Measurements from ENCODE around the gene RNF5. TPM values are rescaled to one million over a fixed set of nuclear protein-coding genes. Genes with fewer than 3 reads are reported as not detected.
"Not testable (repeated sequence)": the region's sequence is repeated elsewhere in the genome, so short reads cannot be mapped to it uniquely, and the experiment has no call there.

RNF5 gene
- total RNA-seq, 1 donor, result 37.6 TPM

DNA sequence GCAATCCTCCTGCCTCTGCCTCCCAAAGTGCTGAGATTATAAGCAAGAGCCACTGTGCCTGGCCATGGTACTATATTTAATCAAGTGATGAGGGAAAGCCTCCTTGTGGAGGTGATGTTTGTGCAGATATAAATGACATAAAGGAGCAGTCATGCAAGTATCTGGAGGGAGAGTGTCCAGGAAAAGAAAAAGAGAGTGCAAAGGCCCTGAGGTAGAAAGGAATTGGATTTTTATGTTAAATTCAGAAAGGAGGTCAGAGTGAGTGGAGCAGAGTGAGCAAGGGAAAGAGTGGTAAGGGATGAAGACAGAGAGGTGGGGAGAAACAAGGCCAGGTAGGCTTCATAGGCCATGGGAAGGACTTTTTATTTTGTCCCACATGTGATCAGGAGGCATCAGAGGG lies 40.8 kb upstream of the RNF5 start:
- no peak for DNase-seq (ENCODE audit: low read depth)
- TF ChIP-seq, protein P1, sequence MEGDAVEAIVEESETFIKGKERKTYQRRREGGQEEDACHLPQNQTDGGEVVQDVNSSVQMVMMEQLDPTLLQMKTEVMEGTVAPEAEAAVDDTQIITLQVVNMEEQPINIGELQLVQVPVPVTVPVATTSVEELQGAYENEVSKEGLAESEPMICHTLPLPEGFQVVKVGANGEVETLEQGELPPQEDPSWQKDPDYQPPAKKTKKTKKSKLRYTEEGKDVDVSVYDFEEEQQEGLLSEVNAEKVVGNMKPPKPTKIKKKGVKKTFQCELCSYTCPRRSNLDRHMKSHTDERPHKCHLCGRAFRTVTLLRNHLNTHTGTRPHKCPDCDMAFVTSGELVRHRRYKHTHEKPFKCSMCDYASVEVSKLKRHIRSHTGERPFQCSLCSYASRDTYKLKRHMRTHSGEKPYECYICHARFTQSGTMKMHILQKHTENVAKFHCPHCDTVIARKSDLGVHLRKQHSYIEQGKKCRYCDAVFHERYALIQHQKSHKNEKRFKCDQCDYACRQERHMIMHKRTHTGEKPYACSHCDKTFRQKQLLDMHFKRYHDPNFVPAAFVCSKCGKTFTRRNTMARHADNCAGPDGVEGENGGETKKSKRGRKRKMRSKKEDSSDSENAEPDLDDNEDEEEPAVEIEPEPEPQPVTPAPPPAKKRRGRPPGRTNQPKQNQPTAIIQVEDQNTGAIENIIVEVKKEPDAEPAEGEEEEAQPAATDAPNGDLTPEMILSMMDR (IDR thresholded peaks at IDR 0.05; ENCODE audit: insufficient read depth, low read depth, low read length), result no peak

DNA sequence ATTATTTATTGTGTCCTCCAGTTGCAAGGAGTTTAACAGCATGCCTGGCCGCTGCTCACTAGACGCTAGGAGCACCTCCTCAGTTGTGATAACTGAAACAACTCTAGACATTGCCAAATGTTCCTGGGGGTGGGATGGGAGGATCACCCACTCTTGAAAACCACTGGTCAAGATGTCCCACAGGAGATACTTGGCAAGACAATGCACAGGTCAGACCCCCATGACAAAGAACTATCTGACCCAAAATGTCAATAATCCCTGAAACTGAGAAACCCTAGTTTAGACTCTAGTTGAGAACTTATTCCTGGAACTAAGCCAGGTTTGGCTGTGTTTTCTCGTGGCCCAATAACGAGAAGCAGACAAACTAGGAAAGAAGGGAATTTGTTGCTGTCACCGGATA lies 38.6 kb upstream of the RNF5 start:
- TF ChIP-seq, protein P1 (IDR thresholded peaks at IDR 0.05; ENCODE audit: insufficient read depth, low read depth, low read length), result no peak
- no peak overlapping the region for H3K4me3 ChIP-seq (ENCODE audit: low read depth, low read length)
- DNase-seq (ENCODE audit: low read depth), result no peak

More for the DNA sequence above, 40.8 kb upstream of the RNF5 start:
- H3K4me3 ChIP-seq (ENCODE audit: low read depth, low read length), result no peak overlapping the region

DNA sequence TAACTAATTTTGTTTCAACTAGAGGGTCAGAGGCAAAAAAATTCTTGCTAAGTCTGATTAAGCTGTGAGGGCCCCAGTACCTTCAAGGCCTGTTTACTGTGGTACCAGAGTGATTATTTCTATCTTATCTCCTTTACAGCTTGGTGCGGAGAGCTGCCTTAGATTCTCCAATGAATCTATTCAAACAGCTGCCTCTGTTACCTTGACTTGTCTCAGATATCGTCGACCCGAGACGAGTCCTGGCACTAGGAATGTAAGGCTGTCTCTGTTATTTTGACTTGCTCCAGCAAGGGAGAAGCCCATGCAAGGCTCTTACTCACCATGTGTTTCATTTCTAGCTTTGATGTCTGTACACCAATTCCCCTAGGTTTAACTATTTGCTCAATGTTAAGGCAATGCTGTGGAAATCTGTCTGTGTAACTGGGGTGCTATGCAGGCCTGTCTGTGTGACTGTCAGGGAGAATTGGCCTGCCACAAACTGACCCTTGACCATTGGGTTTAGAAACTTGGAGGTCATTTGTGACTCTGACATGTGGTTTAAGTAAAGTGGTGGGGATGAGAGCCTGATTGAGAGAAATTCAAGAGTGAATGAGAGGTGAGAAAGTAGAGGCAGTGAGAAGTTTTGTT lies 37.7 kb upstream of the RNF5 start:
- H3K4me3 ChIP-seq (ENCODE audit: low read depth, low read length), result no peak overlapping the region
- no peak for DNase-seq (ENCODE audit: low read depth)
- TF ChIP-seq, protein P1 (IDR thresholded peaks at IDR 0.05; ENCODE audit: insufficient read depth, low read depth, low read length), result no peak

DNA sequence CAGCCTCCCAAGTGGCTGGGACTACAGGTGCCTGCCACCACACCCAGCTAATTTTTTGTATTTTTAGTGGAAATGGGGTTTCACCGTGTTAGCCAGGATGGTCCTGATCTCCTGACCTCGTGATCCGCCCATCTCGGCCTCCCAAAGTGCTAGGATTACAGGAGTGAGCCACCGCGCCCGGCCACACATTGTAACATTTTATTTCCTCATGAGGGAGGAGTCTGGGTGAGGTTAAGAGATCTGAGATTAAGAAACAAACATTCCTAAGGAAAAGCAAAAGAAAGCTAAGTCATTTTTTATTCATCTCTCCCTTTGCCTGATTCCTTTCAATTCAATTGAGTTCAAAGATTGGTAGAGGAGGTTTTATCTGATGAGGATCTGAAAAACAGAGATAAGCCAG lies 34.0 kb upstream of the RNF5 start:
- not testable (repeated sequence) for DNase-seq (ENCODE audit: low read depth); H3K4me3 ChIP-seq (ENCODE audit: low read depth, low read length)

DNA sequence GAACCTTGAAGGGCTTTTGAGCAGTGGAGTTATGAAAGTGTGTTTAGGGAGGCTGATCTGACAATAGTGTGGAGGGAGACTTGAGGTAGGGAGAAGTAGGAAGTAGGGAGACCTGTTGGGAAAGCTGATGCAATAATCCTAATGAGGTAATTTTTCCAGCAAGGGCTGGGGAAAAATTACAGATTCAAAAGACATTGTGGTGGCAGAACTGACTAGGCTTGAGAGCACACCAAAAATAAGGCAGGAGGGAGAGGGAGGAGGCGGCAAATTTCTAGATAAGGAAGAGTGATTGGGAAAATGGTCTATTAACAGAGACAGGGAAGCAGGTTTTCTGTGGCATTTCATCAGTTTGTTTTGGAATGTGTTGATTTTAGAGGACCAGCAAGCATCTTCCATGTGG lies 31.9 kb upstream of the RNF5 start:
- no peak for DNase-seq (ENCODE audit: low read depth)
- no peak overlapping the region for H3K4me3 ChIP-seq (ENCODE audit: low read depth, low read length)
- TF ChIP-seq, protein P1 (IDR thresholded peaks at IDR 0.05; ENCODE audit: insufficient read depth, low read depth, low read length), result no peak

DNA sequence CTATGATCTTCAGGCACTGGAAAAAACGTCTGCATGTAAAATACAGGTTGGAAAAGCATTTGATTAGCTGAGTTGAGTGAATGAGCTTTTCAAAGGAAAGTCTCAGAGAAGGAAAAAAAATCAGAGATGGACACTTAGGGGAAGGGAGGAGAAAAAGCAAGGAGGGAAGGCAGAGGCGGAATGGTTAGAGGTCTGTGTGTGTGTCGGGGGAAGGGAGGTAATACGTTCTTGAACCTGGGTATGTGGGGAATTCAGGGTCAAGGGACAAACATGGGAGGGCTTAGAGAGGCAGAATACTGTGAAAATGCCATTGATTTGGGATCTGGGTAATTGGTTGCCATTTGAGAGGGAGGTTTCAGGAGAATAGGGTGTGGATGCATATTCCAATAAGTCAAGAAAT lies 31.5 kb upstream of the RNF5 start:
- TF ChIP-seq, protein P1 (IDR thresholded peaks at IDR 0.05; ENCODE audit: insufficient read depth, low read depth, low read length), result no peak
- H3K4me3 ChIP-seq (ENCODE audit: low read depth, low read length), result no peak overlapping the region
- no peak for DNase-seq (ENCODE audit: low read depth)

DNA sequence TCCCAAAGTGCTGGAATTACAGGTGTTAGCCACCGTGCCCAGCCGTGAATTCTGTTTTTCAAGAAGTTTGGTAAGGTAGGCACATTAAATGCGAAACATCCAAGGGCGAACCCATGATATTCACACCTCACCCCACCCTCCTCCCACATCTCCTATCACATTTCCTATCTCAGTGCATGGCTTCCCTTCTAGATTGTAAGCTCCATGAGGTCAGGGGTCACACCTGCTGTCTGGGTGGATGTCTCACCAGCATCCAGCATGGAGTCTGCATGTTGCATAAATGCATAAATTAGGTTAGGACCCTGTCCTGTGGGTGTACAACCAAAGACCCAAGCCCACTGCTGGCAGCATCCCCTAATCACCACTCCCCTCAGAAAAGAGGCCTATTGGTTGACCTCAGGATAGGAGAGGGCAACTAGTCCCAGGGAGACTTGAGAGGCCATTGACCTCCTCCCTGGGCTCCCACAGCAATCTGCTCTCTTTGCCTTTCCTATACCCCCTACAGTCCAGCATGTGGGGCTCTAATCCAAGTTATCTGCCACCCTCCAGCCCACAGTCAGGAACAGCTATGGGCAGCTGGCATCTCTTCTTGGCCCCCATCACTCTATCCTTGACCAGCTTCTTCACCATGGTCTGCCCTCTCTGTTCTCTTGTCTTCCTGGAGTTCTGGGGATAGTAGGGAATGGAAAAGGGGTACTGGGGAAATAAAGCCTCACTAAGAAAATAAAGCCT lies 30.6 kb upstream of the RNF5 start:
- no peak overlapping the region for H3K4me3 ChIP-seq (ENCODE audit: low read depth, low read length)
- DNase-seq (ENCODE audit: low read depth), result no peak

More for the DNA sequence above, 30.6 kb upstream of the RNF5 start:
- TF ChIP-seq, protein P1 (IDR thresholded peaks at IDR 0.05; ENCODE audit: insufficient read depth, low read depth, low read length), result no peak
